Superior temporal gyrus (tissue), 1 donor: ENCODE measurements around the gene HDAC7.

Source experiments
- DNase-seq: peaks from one replicate; pipeline ENCODE4 v3.0.0-alpha.2; 2016; ENCODE audit errors: extremely low spot score

The HDAC7 gene

DNA sequence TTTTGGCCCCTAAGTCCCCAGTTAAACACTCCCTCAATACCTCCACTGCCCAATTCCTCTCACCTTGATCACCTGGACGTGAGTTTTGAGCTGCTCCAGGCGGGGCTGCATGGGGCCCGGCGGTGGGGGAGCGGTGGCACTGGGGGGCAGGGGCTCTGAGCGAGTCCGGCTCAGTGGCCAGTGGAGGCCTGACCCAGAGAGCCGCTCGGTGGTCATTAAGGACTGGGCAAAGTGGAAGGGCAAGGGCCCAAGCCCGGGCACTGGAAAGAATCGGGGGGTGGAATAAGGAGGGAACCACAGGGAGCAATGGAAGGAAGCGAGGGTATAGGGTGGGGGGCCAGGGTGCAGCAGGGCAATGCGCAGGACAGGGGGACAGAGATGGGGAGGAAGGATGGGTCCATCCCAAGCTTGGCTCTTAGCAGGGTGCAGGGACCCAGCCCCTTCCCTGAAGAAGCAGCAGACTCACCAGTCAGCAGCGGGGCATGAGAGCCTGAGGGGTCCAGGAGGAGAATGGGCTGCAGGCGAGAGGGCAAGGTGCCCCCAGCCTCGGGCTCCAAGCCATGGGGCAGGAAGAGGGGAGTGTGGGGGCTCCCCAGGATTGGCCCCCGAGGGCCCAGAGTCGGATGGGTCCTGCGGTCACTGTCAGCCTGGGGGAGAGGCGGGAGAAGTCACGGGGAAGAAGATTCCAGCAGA is 24.4 kb downstream of the HDAC7 start:
- DNase-seq = no peak

DNA sequence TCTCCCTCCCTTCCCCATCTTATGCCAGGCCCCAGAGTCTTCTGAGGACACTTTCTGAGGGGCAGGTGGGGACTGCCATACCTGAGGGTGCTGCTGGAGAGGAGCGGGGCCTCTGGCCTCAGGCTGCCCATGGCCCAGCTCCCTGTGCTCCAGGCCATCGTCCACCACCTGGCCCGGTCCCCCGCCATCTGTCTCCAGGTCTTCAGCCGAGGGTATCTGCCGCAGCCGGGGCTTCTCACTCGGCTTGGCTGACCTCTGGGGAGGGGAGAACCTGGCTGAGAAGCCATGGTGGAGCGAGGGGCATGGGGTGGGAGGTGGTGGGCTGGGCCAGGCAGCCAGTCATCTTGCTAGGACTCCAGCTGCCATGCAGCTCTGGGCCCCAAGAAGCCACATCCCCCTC is 25.0 kb downstream of the HDAC7 start:
- no peak for DNase-seq

DNA sequence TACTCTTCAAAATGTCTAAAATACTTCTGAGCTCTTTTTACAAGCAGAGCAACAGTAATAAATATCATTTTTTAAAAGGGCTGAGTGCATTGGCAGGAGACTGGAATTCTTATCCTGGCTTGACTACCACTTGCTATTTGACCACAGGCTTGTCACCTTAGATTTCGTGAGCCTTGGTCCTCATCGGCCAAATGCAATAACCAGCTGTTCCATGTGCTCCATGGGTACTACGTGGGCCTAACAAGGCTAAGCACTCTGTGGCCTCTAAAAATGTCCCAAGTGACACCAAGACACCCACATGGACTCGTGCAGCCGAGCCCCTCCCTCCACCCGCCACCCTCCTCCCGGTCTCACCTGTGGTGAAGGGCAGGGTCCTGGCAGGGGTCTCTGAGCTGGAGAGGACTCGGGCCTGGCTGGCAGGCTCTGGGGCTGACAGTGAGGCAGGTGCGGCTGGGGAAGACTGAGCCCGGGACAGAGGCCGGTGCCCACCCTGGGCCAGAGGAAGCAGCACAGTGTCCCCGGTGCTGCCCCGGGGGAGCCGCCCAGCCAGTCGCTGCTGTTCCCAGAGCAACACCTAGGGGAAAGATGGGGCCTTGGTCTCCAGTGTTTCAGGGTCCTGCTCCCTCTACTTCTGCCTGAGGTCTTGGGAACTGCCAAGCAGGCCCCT is 26.6 kb downstream of the HDAC7 start:
- DNase-seq = no peak

DNA sequence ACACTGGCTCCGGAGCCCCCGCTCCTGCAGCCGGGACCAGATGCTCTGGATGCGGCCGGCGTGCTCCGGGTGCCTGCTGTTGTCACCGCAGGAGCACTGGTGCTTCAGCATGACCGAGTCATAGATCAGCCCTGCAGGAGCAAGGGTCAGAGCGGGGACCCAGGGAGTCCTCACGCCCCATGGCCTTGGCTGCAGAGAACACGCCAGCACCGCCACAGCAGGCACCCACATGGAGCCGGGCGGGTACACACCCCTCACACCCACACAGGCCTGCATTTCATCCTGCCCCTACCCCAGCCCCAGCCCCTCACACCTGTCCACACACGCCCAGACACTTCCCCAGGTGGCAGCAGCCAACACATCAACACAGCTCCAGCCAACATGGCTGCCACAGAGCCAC is 27.8 kb downstream of the HDAC7 start:
- DNase-seq = no peak

DNA sequence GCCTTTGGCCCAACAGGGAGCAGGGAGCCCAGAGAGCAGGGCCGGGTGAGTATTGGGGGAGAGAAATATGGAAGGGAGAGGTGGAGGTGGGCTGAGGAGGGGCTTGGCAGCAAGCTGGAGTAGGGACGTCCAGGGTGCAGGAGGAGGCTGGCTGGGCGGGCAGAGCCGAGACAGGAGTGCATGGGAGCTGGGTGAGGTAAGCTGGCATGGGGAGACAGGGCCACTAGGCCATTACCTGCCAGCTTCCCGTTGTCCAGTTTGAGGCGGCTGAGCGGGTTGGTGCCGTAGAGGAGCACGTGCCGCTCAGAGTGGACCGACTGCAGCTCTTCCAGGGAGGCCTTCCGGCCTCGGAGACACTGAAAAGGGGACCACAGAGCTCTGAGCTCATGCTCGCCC is 28.4 kb downstream of the HDAC7 start:
- DNase-seq = no peak

DNA sequence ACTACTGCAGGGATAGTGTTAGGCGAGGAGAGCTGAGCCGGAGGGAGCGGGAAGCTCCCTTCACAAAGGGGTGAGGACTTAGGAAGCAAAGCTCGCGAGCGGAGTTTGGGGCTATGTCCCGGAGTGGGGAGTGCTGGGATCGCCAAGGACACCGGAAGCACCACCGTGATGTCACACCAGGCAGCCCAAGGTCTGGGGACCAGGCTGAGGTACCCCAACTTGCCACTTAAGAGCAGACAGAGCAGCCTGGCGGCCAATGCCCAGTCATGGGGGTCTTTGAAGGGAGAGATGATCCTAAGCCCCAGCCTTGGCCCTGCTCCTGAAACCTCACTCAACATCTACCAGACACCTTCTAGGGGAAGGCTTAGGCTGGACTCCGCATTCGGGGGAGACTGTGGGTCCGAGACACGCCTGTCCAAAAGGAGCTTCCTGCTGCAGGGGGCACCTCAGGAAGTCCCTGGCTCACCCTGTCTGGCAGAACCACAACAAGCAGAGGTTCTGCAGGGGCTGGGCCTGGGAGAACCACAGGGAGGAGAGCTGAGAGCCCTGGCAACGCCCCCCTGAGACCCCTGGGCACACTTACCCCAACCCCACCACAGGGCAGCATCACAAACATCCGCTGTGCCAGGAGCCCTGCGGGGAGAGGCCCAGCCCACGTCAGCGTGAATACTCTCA is 28.9 kb downstream of the HDAC7 start:
- DNase-seq = no peak

DNA sequence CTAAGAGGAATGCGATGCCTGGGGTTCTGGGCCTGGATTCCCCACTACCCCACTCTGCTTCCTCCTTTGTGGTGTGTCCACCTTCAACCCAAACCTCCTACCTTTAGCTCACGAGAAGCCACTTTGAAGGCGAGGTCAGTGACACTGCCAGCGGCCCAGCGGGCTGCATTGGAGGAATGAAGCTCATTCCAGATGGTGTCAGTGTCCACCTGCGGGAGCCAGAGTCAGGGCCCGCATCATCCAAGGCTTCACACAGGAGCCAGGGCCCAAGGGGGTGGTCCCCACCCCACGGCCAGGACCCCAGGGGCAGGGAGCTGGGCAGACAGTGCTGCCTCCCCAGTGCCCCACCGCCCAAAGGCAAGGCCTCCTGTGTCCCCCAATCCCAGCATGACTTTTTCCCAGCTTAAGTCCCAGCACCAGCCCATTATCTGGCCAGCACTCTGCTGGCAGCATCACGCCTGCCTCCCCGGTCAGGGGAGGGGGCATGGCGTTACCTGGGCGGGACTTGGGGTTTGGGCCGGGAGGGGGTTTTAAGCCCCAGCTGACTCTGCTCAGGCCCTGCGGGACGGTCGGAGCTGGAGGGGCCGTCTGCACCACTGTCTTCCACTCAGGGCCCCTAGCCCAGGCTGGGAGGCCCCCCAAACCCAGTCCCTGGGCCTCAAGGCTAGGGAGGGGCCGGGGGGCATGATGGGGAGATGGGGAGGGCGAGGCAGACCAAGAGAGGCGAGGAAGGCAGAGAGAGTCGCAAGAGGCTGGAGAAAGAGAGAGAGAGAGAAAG is 29.8 kb downstream of the HDAC7 start:
- no peak for DNase-seq

DNA sequence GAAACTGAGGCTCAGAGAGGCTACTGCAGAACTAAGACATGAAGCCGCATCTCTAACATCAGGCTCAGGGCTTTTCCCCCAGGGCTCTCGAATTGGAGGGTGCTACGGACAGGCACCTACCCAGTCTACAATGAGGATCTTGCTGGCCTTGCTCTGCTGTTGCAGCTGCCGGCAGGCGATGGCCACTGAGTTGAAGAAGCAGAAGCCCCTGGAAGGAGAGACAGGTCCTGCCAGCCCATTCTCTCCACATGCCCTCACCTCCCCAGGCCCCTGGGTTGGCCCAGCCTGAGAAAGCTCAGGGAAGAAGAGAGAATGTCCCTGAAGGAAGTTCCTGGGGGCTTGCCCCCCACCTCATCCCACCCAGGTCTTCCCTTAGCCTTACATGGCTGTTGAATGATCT is 30.6 kb downstream of the HDAC7 start:
- DNase-seq = no peak

DNA sequence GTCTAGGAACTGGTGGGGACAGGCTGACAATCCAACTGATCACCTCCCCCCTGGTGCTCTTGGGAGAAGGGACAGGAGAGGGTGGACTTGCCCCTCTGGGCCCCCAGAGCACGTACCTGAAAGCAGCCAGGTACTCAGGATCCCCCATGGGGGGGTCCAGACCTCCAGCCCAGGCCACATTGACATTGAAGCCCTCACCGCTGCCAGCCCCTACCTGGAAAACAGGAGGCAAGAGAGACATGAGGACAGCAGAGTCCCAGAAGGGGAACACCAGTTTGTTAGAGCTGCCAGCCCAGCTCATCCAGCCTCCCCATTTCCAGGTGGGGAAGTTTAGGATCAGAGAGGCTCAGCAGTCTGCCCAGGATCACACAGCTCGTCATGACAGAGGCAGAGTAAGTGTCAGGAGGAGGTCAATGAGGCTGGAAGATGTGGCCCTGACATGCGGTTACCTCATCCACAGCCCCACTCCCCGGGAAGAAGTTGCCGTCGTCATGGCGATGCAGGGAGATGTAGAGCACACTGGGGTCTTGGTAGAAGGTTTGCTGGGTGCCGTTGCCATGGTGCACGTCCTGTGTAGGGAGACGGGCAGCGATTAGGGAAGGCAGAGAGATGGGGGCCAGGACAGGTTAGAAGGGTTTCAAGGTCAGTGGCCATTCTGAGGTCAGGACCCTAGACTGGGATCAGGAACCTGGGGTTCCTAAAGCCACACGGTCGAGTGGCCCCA is 31.9 kb downstream of the HDAC7 start:
- DNase-seq = no peak

DNA sequence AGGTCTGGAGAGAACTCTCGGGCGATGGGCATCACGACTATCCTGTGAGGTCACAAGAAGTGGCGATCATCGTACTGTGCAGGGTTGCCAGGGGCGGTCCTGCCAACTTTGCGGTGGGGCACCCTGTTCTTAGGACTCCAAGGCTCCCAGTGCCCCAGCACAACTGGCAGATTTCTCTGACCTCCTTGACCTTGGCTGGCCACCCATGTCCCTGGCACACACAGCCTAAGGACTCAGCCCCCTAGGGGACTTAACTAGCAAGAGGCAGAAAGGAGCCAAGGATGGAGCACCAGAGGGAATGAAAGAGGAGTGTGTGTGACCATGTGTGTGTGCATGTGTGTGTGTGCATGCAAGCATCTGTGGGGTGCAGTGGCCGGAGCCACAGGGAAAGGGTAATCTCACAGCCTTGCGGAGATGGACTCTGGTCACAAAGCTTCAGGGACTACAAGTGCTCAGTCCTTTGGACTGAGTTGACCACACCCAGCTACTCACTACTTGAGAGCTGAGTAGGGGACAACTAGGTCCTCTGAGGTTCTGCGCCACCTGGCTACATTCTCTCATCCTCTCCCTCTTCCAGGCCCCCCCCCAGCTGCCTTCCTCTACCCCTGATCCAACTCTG is 32.9 kb downstream of the HDAC7 start:
- peak; percentile 6 for DNase-seq

DNA sequence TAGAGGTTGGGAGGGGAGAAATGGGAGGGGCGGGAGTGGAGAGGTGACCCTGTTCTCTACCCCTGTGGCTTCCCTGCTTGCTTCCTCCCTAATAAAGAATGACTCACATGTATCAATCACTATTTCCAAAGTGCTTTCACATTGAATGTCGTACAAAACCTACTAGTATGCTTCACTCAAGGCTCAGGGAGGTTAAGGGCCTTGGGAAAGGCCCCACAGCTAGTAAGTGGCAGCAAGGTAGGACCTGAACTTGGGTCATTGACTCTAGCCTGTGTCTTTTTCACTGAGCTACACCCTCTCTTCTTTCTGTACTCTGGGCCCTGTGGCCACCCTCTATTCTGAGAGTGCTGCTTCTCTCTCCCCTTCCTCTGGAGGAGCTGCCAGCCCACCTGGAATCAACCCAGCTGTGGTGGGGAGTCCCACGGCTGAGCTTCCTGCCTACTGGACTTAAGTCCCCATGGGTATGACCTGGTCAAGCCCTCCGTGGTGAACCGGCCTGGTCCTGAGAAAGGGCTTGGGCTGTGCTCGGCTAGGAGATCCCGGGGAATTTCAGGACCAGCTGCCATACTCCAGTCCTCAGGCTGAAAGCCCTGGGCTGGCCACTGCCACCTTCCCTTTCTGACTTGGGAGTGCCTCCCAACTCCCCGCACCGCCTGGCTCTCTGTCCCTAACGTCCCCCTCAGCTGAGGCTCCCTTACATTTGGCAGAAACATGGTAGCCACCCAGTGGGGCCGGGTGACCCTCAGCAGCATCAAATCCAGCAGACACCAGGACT is 33.6 kb downstream of the HDAC7 start:
- DNase-seq = peak; percentile 5

DNA sequence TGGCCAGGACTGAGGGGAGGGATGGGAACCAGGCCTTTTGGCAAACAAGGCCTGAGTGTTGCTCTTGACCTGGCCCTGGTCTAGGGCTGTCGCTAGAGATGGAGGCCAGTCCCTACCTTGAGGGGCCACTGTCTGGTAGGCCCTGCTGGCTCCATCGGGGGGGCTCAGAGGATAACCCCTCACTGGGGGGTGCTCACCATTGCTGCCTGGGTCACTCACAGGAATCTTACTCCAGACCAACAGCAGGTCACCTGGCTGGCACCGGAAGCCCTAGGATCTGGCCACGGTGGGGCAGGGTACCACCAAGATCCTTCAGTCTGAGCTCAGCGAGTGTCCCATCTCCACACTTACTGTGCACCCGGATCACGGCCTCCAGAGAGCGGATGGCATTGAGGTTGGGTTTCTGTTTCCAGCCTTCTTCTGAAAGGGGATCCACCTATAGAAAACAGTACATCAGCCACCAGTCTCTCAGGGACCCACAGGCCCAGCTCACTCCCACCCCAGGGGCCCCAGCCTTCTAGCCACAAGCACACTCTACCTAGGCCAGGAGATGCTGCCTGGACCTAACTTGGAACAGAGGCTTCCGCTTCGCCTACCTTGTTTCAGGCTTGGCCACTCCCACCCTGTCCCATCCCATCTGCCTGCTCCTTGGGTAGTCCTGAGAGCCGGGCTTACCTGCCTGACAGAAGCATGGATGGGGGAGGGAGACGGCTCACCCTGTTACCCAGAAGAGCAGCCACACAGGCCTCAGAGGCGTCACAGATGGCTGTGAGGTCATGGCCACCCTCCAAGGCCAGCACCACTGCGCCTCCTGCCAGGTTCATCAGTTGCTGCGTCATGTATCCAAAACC is 34.4 kb downstream of the HDAC7 start:
- DNase-seq = peak; percentile 4

DNA sequence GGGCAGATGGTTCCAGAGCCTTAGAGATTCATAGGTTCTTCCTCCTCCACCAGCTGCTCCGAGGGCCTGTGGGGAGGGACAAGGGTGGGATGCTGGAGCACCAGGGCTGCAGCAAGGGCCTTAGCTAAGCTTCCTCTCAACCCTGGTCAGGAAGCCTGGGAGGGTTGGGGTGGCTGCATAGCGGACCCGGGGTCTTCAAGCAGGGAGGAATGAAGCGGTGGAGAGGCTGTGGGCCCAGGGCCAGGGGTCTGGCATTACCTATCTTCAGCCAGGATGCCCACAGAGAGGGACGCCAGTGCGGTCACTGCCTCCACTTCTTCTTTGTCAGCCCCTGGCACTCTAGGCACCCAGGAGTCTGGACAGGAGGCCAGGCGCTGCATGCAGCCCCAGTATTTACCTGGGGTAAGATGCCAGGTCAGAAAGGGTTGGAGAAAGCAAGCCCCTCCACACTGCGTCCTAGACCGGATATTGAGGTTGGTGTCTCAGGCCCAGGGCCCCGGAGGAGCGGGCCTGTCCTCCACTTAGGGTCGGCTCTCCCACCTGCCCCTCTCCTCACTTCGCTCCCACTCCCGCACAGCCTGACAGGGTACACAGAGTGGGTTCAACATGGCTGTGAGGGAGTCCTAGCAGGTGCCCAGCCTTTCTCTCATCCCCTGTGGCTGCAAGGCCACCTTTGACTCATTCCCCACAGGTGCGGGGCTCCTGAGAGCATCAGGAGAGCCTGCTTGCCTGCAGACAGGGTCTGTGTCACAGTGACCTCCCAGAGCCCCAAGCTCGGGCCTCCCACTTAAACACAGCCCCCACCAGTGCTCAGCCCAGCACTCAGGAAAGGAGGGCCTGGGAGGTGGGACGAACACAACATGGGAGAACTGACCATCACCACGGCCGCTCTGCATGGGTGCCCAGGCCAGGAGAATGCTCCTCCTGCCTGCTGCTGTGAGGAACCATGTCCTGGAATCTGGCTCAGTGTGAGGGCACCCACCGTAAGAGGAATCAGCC is 35.6 kb downstream of the HDAC7 start:
- peak; percentile 4 for DNase-seq

DNA sequence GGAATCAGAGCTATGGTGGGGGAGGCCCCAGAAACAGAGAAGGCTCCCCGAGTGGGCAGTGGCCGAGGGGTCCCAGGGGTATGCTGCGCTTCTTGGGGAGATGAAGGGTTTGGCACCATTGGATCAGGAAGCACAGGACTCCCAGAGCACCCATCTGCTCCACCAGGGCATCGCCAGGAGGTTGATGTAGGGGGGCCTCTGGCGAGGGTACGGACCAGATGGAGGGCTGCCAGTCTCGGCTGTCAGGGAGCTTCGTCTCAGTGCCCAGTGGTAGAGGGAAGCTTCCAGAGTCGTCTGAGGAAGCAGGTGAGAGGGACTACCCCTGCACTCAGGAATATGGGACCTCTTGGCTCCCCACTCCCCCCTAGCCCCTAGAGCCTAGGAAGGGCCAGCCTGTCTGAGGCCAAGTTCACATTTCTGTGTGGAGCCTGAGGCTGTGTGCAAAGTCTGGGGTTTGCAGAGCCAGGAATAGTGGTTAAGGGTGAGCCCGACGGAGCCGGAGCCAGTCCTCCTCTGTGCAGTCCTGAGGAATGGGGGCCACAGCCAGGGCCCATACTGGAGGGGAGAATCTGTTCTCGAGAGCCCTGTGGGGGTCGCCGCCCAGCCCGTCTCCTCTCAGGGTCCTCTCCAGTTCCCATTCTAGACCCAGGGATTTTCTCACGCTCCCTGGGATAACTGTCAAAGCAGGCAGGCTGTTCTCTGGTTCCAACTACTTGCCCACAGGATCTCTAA is 36.5 kb downstream of the HDAC7 start:
- peak; percentile 6 for DNase-seq

DNA sequence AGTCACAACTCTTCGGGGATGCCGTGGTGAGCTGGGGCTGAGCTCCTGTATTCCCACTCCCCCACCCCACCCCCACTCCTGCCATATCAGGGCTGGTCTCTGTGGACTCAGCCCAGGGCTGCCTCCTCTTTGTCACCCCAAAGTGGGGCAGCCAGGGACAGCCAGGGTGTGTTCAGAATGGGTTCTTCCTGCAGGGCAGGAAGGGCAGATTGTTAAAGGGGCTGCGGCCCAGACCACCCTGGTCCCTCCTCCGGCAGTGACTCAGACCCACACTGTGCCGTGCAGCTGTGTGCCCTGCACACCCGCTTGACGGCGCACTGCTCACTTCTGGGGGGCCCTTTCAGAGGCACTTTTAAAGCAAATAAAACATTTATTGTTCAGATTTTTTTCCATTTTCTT is 37.3 kb downstream of the HDAC7 start:
- DNase-seq = peak; percentile 17

DNA sequence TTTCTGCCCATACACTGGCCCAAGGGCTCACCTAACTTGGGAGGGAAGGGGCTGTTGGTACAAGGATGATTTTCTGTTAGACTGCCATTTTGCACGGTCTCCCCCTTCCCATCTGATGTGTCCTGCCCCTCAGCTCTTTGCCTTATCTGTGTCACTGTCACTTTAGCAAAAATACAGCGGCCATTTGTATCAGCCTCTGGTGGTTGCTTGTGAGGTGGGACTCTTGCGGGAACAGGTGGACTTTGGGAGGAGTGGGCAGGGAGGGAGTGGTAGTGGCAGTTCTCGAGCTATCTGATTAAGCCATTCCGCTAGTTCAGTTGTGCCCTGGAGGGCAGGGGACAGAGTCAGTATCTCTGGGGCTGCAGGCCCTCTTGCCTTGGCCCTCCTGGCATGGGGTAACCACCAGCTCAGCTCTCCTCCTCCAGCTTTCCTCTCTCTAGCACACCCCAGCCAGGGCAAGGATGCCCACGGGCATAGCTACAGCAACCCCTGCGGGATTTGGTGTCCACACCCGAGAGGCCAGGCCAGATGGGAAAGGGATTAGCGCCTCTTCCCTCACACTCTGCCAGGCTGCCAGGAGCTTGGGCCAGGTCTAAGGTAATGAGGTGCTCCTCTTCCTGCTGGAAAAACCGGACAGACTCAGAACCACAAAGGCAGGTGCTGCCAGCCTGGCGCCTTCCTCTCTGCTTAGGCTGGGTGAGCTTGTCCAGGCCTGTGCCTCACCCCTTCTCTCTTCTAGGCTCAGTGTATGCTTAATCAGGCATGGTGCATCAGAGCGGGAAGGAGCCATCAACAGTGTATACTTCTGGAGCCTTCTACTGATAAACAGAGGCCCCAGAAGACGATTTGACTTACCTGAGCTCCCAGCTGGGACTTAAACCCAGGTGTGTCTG is 38.0 kb downstream of the HDAC7 start:
- DNase-seq = peak; percentile 8
